Sciatic nerve (tissue), 2 donors: Measurements from ENCODE around the gene ANXA4. TPM values are rescaled to one million over a fixed set of nuclear protein-coding genes. Genes with fewer than 3 reads are reported as not detected.

ENCODE experiments used
- ATAC-seq: fragments of 200-7000 bp; cut with Tn5 transposase; one replicate; pipeline ENCODE4 v1.9.1; 2020; ENCODE audit warnings: mild to moderate bottlenecking, moderate library complexity
- DNase-seq: peaks from one replicate; pipeline ENCODE4 v3.0.0-alpha.2; 2020; ENCODE audit warnings: low spot score
- intact Hi-C: fragments of 100-400 bp; cut with DNase I; formaldehyde crosslinking; loops from one replicate; pipeline ENCODE4 v1.14.2; 2022
- total RNA-seq: library from RNA; stranded (reverse); fragmentation: NEBNext Ultra II Directional; extraction: Animal tissue kit (Norgen Biotek cat#: 25700); gene quantifications from one replicate; pipeline ENCODE4 v1.2.1, GENCODE V29; 2021
- donor health status: DM: no; HTN: no; CAD: no.
- donor health status: DM: no; HTN: no; CAD: no.

Gene ANXA4
- 117 TPM for total RNA-seq

DNA sequence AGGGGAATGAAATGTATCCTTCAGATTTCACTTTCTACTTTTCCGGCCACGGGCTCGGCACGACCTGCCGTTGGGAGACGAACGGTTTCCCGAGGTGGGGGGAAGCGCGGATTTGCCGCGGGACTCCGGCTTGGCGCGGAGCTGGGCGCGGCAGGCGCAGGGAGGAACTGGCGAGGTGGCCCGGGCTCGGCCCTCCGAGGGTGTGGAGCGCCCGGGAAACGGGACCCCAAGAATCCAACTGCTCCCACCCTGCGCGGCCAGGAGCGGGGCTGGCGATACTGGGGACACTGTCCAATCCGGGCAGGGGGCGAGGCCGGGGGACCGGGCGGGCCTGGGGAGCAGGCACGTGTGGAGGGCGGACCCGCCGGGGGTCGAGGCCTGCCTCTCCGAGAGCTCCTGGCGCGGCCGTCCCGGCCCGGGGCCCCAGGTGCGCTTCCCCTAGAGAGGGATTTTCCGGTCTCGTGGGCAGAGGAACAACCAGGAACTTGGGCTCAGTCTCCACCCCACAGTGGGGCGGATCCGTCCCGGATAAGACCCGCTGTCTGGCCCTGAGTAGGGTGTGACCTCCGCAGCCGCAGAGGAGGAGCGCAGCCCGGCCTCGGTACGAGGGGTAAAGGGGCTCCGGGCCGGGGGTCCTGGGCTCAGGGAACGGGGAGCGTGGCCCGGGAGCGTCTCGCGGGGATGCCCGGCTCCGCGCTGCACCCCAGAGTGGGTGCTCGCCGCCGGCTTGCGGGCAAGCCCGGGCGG, at the start of gene ANXA4:
ANXA4 (plus strand) TSS at position 560 of the 747 bp plus-strand sequence. CDS start 39,432 bp downstream, outside the sequence.
- intact Hi-C loops: no loop called here
- peak; percentile 89 for DNase-seq
- ATAC-seq: peak; percentile 90

DNA sequence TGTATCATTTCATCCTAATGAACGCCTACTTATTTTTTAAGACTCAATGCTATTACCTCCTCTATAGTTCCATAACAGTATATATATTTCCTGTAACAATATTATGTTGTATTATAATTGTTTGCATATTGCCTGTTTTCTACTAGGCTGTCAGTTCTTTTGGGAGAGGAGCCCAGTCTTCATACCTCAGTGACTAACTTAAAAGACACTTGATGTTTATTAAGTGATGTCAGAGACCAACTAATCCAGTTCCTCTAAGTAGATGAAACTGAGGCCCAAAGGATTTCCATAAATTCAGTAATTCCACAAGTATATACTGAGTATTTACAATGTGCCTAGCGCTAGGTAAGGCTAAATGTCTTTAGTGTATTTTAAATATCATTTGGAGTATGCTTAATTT, 49.5 kb upstream of the ANXA4 start:
- intact Hi-C loops: no loop called here
- ATAC-seq (no peak), DNase-seq (no peak)

DNA sequence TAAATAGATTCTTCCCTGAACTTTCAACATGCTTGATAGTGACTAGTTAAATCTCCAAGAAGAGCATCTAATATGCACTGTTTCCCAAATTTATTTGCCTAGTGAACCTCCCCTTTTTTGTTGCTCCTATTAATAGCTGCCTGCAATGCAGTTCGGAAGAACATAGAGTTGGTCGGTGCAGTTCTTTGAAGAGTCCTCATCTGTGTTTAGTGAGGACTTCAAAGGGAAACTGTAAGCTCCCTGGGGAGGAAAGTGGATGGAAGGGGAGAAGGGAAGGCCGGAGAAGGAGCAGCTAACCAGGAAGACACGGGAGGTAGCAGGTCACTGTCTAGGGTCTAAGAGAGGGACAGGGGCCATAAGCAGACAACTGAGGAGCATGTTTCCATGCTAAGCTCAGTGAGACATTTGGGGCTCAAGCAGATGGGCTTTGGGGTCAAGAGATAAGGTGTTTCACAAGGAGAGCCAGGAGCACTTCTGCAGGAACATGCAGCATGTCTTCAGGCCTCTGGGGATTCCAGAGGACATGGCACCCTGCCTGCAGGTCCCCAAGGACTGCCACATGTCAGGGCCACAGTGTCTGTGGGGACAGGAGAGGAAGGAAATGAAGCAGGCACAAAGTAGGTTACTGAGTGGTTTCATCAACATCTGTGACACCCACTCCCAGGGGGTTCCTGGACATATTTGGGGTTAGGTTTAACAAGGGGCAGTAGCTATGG, 48.7 kb upstream of the ANXA4 start:
- DNase-seq (no peak), ATAC-seq (no peak)
- intact Hi-C loops: no loop called here

DNA sequence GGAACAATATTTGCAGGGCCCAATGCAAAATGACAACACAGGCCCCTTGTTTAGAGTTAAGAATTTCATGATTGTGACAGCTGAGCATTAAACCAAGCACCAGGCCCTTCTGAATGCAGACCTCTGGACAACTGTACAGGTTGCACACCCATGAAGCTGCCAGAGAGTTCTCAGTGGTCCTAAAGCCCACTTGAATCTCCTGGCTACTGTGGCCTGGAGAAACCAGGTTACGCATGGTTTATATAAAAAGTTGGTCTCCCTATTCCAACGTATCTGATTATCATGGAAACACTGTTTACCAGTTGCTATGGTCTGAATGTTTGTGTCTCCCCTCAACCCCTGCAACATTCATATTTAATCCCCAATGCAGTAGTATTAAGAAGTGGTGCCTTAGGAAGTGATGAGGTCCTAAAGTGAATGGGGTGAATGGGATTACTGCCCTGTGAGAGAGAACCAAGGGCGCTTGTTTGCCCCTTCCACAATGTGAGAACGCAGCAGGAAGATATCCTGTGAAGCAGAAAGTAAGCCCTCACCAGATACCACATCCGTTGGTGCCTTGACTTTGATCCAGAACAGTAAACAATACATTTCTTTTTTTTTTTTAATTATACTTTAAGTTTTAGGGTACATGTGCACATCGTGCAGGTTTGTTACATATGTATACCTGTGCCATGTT, 48.0 kb upstream of the ANXA4 start:
- ATAC-seq (no peak), DNase-seq (no peak)
- intact Hi-C loops: no loop called here

DNA sequence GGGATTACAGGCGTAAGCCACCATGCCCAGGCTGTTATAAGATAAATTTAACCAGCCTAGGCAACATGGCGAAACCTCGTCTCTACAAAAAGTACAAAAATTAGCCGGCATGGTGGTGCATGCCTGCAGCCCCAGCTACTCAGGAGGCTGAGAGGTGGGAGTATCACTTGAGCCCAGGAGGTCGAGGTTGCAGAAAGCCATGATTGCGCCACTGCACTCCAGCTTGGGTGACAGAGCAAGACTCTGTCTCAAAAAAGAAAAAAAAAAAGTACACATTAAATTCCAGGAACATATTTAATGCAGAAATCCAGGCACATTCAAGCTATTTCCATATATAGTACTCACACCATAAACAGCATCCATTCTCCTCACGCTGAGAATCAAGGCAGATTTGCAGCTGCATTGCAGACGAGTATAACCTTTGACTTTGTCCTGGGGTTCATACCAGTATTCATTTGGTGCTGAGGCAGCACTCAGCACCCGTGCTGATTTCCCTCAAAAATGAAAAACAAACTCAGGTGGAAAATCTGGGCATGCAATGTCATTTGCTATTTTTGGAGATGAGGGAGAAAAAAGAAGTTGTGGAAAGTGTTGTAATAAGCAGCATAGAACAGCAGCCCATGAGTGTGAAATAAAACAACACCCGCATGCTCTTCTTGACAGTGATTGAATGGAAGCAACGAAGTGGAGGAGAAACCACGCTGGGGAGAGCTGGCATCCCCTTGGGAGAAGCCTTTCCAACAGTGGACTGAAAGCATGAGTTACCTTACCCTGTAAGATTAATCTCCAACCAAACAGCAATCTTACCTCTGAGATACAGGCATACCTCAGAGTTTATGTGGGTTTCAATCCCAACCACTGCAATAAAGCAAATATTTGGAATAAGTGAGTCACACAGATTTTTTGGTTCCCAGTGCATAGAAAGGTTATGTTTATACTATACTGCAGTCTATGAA, 46.8 kb upstream of the ANXA4 start:
- intact Hi-C loops: no loop called here
- no peak for ATAC-seq
- no peak for DNase-seq

DNA sequence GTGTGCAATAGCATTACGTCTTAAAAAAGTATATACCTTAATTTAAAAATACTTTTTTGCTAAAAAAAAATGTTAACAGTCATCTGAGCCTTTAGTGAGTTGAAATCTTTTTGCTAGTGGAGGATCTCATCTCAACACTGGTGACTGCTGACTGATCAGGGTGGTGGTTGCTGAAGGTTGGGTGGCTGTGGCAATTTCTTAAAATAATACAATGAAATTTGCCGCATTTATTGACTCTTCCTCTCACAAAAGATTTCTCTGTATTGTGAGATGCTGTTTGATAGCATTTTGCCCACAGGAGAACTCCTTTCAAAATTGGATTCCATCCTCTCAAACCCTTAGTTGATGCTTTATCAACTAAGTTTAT, 46.1 kb upstream of the ANXA4 start:
- DNase-seq: no peak
- intact Hi-C loops: no loop called here

DNA sequence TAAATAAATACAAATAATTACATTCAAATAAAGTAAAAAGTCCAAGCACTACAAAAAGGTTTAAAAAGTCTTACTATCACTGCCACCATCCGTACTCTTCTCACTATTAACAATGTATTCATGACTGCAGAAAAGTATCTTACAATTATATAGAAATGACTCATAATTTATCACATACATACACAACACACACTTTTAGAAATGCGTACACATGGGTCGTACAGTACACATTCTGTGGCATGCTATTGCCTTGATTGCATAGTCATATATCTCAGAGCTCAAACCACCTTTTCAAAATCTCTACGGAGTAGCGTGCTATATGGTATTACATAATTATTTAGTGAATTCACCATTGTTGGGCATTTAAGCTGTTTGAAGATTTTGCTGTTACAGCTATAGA, 41.6 kb upstream of the ANXA4 start:
- ATAC-seq: no peak
- intact Hi-C loops: no loop called here
- no peak for DNase-seq

More for the DNA sequence above, 46.1 kb upstream of the ANXA4 start:
- no peak for ATAC-seq

DNA sequence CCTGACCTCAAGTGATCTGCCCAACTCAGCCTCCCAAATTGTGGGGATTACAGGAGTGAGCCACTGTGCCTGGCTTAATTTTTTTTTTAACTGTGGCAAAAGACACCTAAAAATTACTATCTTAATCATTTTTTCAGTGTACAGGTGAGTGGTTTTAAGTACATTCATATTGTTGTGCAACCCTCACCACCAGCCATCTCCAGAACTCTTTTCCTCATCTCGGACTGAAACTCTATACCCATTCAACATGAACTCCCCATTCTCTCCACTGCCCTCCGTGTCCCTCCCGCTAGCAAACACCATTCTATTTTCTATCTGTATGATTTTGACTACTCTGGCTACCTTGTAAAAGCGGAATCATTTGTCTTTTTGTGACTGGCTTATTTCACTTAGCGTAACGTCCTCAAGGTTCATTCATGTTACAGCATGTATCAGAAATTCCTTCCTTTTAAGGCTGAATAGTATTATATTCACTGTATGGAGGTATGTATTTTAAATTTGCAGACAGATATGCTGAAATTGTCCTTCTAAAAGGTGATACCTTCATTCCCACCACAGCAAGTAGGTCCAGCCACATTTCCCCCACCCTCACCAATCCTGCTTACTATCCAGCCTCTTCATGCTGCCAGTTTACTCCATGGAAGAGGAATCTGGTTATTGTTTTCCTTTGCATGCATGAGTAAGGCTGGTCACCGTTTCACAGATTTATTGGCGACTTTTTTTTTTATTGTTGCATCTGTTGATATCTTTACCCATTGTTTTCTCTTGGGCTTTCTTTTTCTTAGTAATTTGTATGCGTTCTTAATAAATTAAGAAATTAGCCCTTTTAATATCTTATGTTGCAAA, 40.6 kb upstream of the ANXA4 start:
- ATAC-seq: no peak
- intact Hi-C loops: no loop called here
- DNase-seq: no peak

DNA sequence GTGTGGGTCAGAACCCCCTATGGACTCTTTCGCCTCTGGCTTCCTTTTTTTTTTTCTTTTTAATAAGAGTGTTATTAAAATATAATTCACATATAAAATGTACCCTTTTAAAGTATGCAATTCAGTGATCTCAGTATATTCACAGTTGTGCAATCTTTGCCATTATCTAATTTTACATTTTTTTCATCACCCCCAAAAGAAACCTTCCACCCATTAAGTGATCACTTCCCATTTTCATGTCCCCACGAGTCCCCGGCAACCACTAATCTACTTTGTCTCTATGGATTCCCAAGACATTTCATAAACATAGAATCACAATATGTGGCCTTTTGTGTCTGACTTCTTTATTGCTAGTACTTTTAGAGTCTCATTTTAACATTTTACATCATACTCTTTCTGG, 38.7 kb upstream of the ANXA4 start:
- ATAC-seq: peak; percentile 36
- intact Hi-C loops: no loop called here

DNA sequence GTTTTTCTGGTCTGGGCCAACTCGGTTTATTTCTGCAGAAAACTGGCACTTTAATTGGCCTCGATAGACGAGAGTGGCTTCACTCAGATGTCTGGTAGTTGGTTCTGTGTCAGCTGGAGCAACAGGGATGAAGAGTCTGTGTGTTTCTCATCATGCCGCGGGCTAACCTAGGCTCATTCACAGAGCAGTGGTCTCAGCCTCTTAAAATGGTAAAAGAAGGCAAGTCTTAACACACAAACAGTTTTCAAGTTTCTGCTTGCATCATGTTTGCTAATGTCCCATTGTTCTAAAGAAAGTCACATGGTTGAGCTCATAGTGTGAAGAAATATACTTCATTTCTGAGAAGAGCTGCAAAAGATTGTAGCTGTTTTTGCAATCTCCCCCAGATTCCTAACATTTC, 37.5 kb upstream of the ANXA4 start:
- intact Hi-C loops: no loop called here
- ATAC-seq (peak; percentile 10), DNase-seq (no peak)

More for the DNA sequence above, 38.7 kb upstream of the ANXA4 start:
- DNase-seq: no peak

DNA sequence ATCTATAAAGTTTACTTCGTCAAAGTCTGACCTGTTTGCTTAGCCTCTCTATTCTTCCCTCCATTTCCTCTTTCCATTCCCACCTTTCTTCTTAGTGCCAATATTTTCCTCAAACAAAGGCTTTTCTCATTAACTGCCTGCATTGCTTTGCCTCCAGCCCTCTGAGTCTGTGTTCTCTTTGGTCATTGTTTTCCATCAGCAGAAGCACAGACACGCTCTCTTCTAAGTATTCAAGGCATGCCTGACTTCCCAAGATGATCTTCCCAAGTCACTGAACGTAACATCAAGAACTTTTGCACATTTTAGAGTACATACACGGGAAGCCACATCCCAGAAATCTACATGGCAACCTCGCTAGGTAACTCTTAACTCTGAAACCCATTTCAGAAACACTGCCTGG, 32.6 kb upstream of the ANXA4 start:
- no peak for DNase-seq
- no peak for ATAC-seq
- intact Hi-C loops: no loop called here

DNA sequence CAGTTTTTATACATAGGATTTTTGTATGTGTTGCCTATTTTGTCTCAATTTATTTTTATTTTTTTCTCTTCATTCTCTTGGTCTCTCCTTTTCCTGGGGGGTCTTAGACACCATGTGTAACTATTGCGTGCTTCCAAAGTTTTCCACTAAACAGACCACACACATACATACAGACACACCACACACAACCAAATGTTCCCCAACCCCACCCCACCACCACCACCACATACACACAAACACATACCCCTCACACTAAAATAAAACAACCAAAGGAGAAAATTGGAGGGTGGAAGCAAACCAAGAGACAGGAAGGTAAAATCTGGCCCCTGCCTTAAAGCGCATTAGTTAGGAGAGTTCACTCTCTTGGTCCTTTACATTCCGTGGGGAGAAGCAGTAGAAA, 30.0 kb upstream of the ANXA4 start:
- DNase-seq (no peak), ATAC-seq (no peak)
- intact Hi-C loops: loop anchor here (5.0 kb wide), 1 partner anchor 150 kb away; no protein-coding TSS in a partner anchor

DNA sequence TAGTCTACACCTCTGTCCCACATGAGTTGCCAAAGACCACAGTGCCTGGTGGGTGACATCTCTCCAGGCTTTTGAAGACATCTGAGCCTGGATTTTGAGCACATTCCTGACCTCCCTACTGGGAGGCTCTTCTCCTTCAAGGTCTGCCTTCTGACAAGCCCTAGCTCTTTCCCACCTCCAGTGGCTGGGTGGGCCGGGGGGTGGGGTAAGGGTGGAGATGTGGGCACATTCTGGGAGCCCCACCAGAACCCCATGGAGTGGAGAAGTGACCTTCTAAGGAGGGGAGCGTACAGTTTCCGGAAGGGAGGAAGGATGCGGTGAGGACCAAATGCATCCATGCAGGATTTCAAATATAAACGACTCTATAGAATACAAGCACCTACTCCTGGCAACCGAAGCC, 27.9 kb upstream of the ANXA4 start:
- intact Hi-C loops: loop anchor here (5.0 kb wide), 1 partner anchor 152 kb away; no protein-coding TSS in a partner anchor
- DNase-seq (no peak), ATAC-seq (no peak)

DNA sequence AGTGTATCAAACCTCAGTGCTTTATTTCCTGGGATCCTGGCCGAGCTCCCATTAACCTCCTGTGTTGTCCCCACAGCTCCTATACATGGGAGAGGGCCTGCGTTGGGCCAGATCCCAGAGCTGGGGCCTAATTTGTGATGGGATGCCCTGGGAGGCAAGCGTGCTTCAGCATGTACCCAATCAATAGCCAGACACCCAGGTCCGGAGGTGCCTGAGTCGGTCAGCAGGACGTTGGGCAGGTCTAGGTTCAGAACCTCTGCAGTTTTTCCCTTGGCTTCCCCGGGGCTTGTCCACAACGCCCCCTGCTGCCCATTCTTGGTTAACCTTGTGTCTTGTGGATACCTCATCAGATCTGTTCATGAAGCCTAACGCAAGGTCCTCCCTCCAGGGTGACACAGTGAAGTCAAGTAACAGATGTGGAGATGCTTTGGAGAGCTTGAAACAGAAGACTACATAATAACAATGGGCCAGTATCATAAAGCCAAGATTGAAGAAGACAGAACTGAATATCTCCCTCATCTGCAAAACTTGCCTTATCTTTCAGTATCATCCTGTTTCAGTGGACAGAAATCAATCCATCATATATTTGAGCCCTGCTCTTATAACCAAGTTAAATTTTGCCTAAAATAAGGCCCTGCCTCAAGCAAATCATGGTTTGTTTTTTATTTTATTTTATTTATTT, 27.3 kb upstream of the ANXA4 start:
- ATAC-seq: peak; percentile 90
- intact Hi-C loops: loop anchor here (5.0 kb wide), 1 partner anchor 152 kb away; no protein-coding TSS in a partner anchor
- peak; percentile 89 for DNase-seq

DNA sequence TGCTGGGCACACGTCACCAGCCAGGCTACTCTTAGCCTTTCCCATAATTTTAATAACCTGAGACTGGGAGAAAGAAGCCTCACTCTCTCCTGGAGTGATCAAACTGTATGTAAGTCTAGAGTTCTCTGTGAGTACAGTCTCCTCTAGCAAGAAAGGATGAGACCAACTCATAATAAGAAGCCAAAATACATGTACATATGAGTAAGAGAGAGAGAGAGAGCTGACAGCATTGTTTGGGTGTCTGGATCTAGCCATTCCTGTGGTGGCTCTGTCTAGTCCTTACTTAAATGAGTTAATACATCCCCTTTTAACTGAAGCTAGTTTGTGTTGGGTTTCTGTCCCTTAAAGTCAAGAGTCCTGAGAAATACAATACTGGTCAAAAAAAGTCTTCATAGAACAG, 26.0 kb upstream of the ANXA4 start:
- ATAC-seq (no peak), DNase-seq (no peak)
- intact Hi-C loops: no loop called here

DNA sequence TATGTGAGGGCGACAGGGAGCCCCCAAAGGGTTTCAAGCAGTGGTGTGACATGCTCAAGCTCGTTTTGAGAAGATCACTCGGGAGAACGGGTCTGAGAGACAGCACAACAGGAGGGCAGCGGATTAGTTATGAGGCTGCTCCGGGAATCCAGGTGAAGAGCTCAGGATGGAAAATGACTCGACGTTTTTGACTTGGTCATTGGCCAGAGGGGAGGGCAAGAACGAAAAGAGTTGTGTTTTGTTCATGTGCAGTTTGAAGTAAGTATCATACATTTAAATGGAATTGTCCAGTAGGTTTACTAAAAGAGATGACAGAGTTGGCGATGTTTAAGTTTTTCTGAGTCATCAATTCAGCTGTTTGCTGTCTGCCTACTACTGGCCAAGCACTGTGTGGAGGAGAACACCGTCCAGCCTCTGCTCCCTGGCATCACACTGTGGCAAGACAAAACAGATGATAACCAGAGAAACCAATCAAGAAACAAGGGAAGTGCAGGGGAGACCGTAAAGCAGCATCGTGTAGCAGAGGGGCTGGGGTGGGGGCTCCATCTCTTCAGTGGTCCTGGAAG, 25.3 kb upstream of the ANXA4 start:
- intact Hi-C loops: no loop called here
- ATAC-seq: no peak
- DNase-seq: no peak

DNA sequence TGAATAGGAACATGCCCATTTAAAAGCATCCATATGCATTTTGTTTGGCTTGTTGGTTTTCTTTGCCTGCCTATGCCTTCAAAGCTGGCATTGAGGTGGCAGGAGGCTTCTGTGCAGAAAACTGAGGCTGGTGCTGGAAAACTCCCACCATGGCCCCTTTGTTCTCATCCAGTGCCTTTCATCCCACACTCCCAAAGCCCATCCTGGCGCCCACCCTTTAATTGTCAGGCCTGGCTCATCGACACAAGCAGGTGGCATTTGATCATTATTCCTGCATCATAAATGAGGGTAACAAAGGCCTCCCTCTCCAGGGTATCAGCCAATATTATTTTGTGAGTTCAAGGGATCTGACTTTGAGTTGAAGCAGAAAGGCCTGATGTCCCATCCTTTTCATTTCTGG, 24.7 kb upstream of the ANXA4 start:
- intact Hi-C loops: no loop called here
- no peak for DNase-seq
- no peak for ATAC-seq
